HG03066 (cell line): ENCODE measurements around the gene CCDC177.

Experiments used
- ATAC-seq: cut with Tn5 transposase; IDR thresholded peaks from one replicate; pipeline ENCODE4 v1.9.1; 2021; ENCODE audit warnings: low read depth; ENCODE audit not compliant: unreplicated experiment

CCDC177 gene

DNA sequence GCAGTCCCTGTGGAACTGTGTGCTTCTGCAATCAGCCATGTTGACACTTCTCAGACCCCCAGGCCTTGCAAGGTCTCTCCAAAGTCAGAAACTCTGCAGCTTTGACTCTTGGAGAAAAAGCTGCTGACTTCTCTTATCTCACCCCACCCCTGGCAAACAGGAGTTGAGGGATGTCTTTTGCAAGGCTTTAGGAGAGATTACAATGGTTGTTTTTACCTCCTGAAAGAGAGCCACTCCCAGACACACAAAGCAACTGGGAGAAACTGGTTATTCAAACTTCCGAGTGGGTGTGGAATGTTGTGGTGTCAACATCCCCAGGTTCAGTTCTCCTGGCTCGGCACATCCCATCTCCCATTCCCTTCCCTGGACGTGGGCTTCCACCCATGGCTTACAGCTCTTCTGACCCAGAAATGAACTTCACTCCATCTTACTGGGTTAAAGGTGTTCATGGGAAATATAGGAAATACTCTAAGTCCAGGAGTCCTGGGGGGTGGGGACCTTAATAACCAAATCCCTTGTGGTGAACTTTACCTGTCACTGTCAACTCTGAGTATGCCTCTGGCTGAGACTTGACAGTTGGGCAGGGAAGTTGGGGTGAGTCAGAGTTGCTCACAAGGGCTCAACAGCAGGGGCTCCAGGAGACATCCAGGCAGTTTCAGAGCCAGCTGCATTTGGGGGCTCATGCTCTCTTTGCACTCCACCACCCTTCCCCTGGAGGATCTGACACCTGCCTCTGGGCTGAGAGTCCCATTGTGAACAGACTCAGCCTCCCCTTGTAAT lies 41.9 kb downstream of the CCDC177 start:
- no peak for ATAC-seq

- no peak for ATAC-seq
Measured at GRCh38 chr14:69531135-69531534, 43.5 kb downstream of the CCDC177 start.

DNA sequence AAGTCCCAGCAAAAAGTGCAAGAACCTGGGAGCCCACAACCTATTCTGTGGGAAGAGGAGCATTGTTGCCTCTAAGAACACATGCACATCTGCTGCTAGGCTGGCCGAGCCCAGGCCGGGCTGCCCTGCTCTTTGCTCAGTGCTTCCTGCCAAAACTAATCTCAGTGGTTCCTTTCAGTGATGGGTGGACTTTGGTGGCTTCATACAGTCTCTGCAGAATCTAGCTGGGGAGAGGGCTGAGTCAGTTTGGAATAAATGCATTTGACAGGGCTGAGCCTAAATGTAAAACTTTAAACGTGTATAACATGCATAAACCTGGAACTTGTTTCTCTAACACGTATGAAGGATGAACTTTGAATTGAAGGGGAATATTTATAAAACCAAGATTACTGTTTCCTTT lies 44.6 kb downstream of the CCDC177 start:
- ATAC-seq = no peak

GRCh38 chr14:69529563-69529962 lies 45.1 kb downstream of the CCDC177 start:
- ATAC-seq = no peak

- no peak for ATAC-seq
Measured at GRCh38 chr14:69528930-69529329, 45.7 kb downstream of the CCDC177 start.

- no peak for ATAC-seq
Measured at GRCh38 chr14:69528143-69528542, 46.5 kb downstream of the CCDC177 start.

DNA sequence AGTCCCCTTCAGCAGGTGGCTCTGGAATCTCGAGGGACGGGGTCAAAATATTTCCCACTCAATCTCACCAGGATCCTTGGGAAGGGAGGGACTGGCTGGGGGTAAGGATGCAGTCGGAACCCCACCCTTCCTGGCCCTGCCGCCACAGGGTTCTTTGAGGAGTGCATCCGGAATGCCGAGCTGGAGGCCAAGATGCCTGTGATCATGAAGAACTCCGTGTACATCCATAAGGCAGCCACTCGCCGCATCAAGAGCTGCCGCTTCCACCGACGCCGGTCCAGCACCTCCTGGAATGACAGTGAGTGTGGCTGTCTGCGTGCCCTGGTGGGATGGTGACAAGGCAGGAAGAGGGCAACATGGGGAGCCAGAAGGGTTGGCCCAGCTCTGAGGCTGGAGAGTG lies 47.0 kb downstream of the CCDC177 start:
- no peak for ATAC-seq

GRCh38 chr14:69525896-69526295 lies 48.8 kb downstream of the CCDC177 start:
- ATAC-seq = no peak

DNA sequence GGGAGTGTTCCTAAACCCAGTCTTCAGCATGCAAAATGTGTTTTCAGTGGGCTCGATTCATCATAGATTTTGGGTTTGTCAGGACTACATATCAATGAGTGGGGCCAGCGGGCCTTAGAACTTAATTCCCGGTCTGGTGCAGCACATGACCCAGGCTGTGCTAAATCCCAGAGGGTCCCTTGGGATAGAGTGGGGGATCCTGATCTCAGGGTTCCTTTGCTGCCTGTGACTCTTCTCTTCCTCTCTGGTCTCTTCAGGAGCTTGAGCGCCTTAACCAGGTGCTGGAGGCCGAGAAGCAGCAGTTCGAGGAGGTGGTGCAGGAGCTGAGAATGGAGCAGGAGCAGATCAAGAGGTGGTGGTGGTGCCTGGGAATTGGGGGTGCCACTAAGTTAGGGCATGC lies 52.6 kb downstream of the CCDC177 start:
- ATAC-seq = no peak
